ENCODE results near the gene ZP4.

Gene ZP4, protein sequence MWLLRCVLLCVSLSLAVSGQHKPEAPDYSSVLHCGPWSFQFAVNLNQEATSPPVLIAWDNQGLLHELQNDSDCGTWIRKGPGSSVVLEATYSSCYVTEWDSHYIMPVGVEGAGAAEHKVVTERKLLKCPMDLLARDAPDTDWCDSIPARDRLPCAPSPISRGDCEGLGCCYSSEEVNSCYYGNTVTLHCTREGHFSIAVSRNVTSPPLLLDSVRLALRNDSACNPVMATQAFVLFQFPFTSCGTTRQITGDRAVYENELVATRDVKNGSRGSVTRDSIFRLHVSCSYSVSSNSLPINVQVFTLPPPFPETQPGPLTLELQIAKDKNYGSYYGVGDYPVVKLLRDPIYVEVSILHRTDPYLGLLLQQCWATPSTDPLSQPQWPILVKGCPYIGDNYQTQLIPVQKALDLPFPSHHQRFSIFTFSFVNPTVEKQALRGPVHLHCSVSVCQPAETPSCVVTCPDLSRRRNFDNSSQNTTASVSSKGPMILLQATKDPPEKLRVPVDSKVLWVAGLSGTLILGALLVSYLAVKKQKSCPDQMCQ

DNA sequence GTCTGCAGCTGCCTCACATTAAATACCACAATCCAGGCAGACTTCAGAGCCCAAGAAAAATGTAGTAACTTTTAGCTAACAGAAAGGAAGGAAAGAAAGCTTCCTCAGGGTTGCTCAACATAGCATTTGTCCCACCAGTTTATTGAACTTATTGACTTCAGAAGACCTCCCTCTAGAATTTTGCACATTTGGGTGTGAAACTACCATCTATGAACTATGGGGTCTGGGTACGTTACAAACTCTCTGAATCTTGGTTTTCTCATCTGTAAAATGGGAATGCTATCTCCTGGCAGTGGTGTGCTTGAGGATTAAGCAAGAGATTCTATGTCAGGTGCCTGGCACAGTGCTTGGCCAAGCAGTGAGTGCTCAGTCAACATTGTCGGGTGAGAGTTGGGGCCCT lies at the start of gene ZP4:
ZP4 (minus strand) TSS at position 101 of the 400 bp plus-strand sequence. CDS start 287 bp downstream, outside the sequence.
- DNase-seq, result no peak
- peaks cover 3% of the 10 kb centered on the region for H3K4me1 Mint-ChIP-seq
- no peak within 1 kb of the TSS for H3K4me3 Mint-ChIP-seq
- no peak within 1 kb of the TSS for H3K27ac Mint-ChIP-seq
- TF ChIP-seq CTCF (IDR thresholded peaks at IDR 0.05), result no peak
- H3K9me3 Mint-ChIP-seq, result no peaks in the 10 kb centered on the region
- no peaks in the 10 kb centered on the region for H3K36me3 Mint-ChIP-seq (ENCODE audit: low read depth)
- H3K27me3 Mint-ChIP-seq (ENCODE audit: low read depth, poor library complexity), result peaks cover 27% of the 10 kb centered on the region

DNA sequence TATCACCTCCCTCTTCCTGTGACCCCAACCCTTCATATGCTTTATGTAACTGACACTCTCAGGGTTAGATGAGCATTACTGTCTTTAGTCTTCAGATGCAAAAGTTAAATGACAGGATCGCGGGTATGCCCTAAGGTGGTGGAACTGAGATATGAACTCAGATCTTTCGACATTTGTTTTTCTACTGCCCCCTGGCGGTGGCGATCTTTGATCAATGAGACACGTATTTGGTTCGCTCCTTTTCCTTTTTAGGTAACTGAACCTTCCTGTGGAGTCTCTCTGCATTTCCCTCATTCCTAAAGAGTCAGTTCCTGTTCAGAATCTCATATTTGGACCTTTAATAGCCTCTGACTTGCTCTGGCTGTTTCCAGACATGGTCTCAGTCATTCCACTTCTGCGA lies 47.8 kb upstream of the ZP4 start:
- DNase-seq, result no peak
- Mint-ChIP-seq H3K4me1 (no peaks in the 10 kb centered on the region), H3K27ac (no peak overlapping the region), H3K36me3 (ENCODE audit: low read depth) (no peaks in the 10 kb centered on the region), H3K27me3 (ENCODE audit: low read depth, poor library complexity) (no peaks in the 10 kb centered on the region), H3K9me3 (no peaks in the 10 kb centered on the region), H3K4me3 (no peak overlapping the region)
- TF ChIP-seq CTCF (IDR thresholded peaks at IDR 0.05), result no peak

- no peak overlapping the region for H3K27ac Mint-ChIP-seq
- no peaks in the 10 kb centered on the region for H3K36me3 Mint-ChIP-seq (ENCODE audit: low read depth)
- no peak overlapping the region for H3K4me3 Mint-ChIP-seq
These were observed 47.3 kb upstream of the ZP4 start for GRCh38 chr1:237938068-237938467.

GRCh38 chr1:237932816-237933215 lies 42.1 kb upstream of the ZP4 start:
- H3K4me3 Mint-ChIP-seq, result no peak overlapping the region
- H3K9me3 Mint-ChIP-seq, result no peaks in the 10 kb centered on the region
- H3K27ac Mint-ChIP-seq, result no peak overlapping the region
- no peak for TF ChIP-seq CTCF (IDR thresholded peaks at IDR 0.05)
- peaks cover 3% of the 10 kb centered on the region for H3K27me3 Mint-ChIP-seq (ENCODE audit: low read depth, poor library complexity)
- no peaks in the 10 kb centered on the region for H3K4me1 Mint-ChIP-seq
- no peaks in the 10 kb centered on the region for H3K36me3 Mint-ChIP-seq (ENCODE audit: low read depth)
- no peak for DNase-seq

More at GRCh38 chr1:237938068-237938467, 47.3 kb upstream of the ZP4 start:
- Mint-ChIP-seq H3K27me3 (ENCODE audit: low read depth, poor library complexity) (no peaks in the 10 kb centered on the region), H3K9me3 (no peaks in the 10 kb centered on the region), H3K4me1 (no peaks in the 10 kb centered on the region)
- TF ChIP-seq CTCF (IDR thresholded peaks at IDR 0.05), result no peak
- no peak for DNase-seq

- H3K27ac Mint-ChIP-seq, result no peak overlapping the region
- H3K9me3 Mint-ChIP-seq, result no peaks in the 10 kb centered on the region
- H3K36me3 Mint-ChIP-seq (ENCODE audit: low read depth), result no peaks in the 10 kb centered on the region
- H3K27me3 Mint-ChIP-seq (ENCODE audit: low read depth, poor library complexity), result peaks cover 3% of the 10 kb centered on the region
- no peaks in the 10 kb centered on the region for H3K4me1 Mint-ChIP-seq
- TF ChIP-seq CTCF (IDR thresholded peaks at IDR 0.05), result no peak
- H3K4me3 Mint-ChIP-seq, result no peak overlapping the region
- no peak for DNase-seq
These were observed 40.9 kb upstream of the ZP4 start for GRCh38 chr1:237931581-237931980.

- H3K9me3 Mint-ChIP-seq, result no peaks in the 10 kb centered on the region
- no peak overlapping the region for H3K4me3 Mint-ChIP-seq
- no peaks in the 10 kb centered on the region for H3K4me1 Mint-ChIP-seq
- no peak overlapping the region for H3K27ac Mint-ChIP-seq
- no peak for TF ChIP-seq CTCF (IDR thresholded peaks at IDR 0.05)
- no peak for DNase-seq
- H3K27me3 Mint-ChIP-seq (ENCODE audit: low read depth, poor library complexity), result peaks cover 3% of the 10 kb centered on the region
- H3K36me3 Mint-ChIP-seq (ENCODE audit: low read depth), result no peaks in the 10 kb centered on the region
These were observed 36.5 kb upstream of the ZP4 start for GRCh38 chr1:237927198-237927597.
